Mesenchymal stem cell (in vitro differentiated cells and primary cell): ENCODE results near the gene MET.
A peak's percentile ranks its signal among the peaks of the same experiment; 100 is the strongest.
"Not testable (repeated sequence)": the region's sequence is repeated elsewhere in the genome, so short reads cannot be mapped to it uniquely, and the experiment has no call there.

Source experiments
- DNase-seq: peaks from one replicate; pipeline ENCODE4 v3.0.0-alpha.2; 2013
- H2AFZ ChIP-seq: one replicate; pipeline ENCODE4 v1.6.1; 2013; ENCODE audit warnings: low read depth, mild to moderate bottlenecking, control low read depth, inconsistent platforms, low read length, moderate library complexity
- H2AK5ac ChIP-seq: 2 replicates; pipeline ENCODE4 v1.6.1; 2013; ENCODE audit warnings: low read length, moderate library complexity, mild to moderate bottlenecking, inconsistent platforms; ENCODE audit not compliant: severe bottlenecking
- H2BK120ac ChIP-seq: one replicate; pipeline ENCODE4 v1.6.1; 2013; ENCODE audit warnings: low read depth, mild to moderate bottlenecking, inconsistent platforms, low read length, moderate library complexity
- H2BK12ac ChIP-seq, 2 experiments: one replicate each; pipeline ENCODE4 v1.6.1; 2013; ENCODE audit warnings: inconsistent platforms in 2 of 2, low read length in 2 of 2, mild to moderate bottlenecking in 2 of 2, moderate library complexity in 2 of 2, control low read depth in 1 of 2
- H2BK15ac ChIP-seq: one replicate; pipeline ENCODE4 v1.6.1; 2013; ENCODE audit warnings: mild to moderate bottlenecking, low read depth, inconsistent platforms; ENCODE audit not compliant: poor library complexity, severe bottlenecking
- H2BK5ac ChIP-seq: 2 replicates; pipeline ENCODE4 v1.6.1; 2013; ENCODE audit warnings: low read depth, mild to moderate bottlenecking, low read length, control low read depth, inconsistent platforms; ENCODE audit not compliant: poor library complexity, severe bottlenecking
- H3K14ac ChIP-seq, 2 experiments: one replicate each; pipeline ENCODE4 v1.6.1; 2013; ENCODE audit warnings: inconsistent platforms in 2 of 2, low read length in 2 of 2, control low read depth in 1 of 2, mild to moderate bottlenecking in 1 of 2, moderate library complexity in 1 of 2
- H3K18ac ChIP-seq, 2 experiments: one replicate each; pipeline ENCODE4 v1.6.1; 2013; ENCODE audit warnings: inconsistent platforms in 2 of 2, low read length in 2 of 2, control low read depth in 1 of 2, low read depth in 1 of 2, mild to moderate bottlenecking in 1 of 2
- H3K23ac ChIP-seq, 2 experiments: one replicate each; pipeline ENCODE4 v1.6.1; 2013; ENCODE audit warnings: inconsistent platforms in 2 of 2, low read length in 2 of 2, mild to moderate bottlenecking in 2 of 2, moderate library complexity in 2 of 2, control low read depth in 1 of 2
- H3K27ac ChIP-seq: 2 replicates; pipeline ENCODE4 v1.5.1; 2013; ENCODE audit warnings: mild to moderate bottlenecking, moderate library complexity, low read length, control low read depth, inconsistent platforms; ENCODE audit not compliant: poor library complexity, severe bottlenecking
- H3K27me3 ChIP-seq, 2 experiments: 2 replicates each; pipeline versions ENCODE4 v1.6.1 to v1.7.0; 2013; ENCODE audit warnings: low read length in 2 of 2, mild to moderate bottlenecking in 2 of 2, moderate library complexity in 2 of 2, control low read depth in 1 of 2, inconsistent platforms in 1 of 2; ENCODE audit not compliant: control insufficient read depth in 1 of 2, insufficient read depth in 1 of 2
- H3K36me3 ChIP-seq, 2 experiments: 2 replicates each; pipeline versions ENCODE4 v1.6.1 to v1.7.0; 2013; ENCODE audit warnings: low read length in 2 of 2, control low read depth in 1 of 2, inconsistent platforms in 1 of 2, low read depth in 1 of 2, mild to moderate bottlenecking in 1 of 2; ENCODE audit not compliant: insufficient read depth in 2 of 2, control insufficient read depth in 1 of 2
- H3K4ac ChIP-seq, 2 experiments: one replicate each; pipeline ENCODE4 v1.6.1; 2013; ENCODE audit warnings: inconsistent platforms in 2 of 2, low read length in 2 of 2, mild to moderate bottlenecking in 2 of 2, moderate library complexity in 2 of 2, control low read depth in 1 of 2, low read depth in 1 of 2
- H3K4me1 ChIP-seq: 2 replicates; pipeline ENCODE4 v1.6.1; 2013; ENCODE audit warnings: low read depth, low read length, control low read depth; ENCODE audit not compliant: control insufficient read depth, insufficient read depth
- H3K4me2 ChIP-seq: 2 replicates; pipeline ENCODE4 v1.6.1; 2013; ENCODE audit warnings: low read length, mild to moderate bottlenecking, inconsistent platforms; ENCODE audit not compliant: poor library complexity, severe bottlenecking
- H3K4me3 ChIP-seq, 2 experiments: 2 replicates each; pipeline versions ENCODE4 v1.5.1 to v1.7.0; 2013; ENCODE audit warnings: low read length in 2 of 2, mild to moderate bottlenecking in 2 of 2, control low read depth in 1 of 2, low read depth in 1 of 2; ENCODE audit not compliant: insufficient read depth in 1 of 2
- H3K79me1 ChIP-seq: replicated peaks from 2 replicates; pipeline ENCODE4 v1.6.1; 2013; ENCODE audit warnings: mild to moderate bottlenecking, control low read depth, low read length, inconsistent platforms; ENCODE audit not compliant: poor library complexity, severe bottlenecking
- H3K9ac ChIP-seq: 2 replicates; pipeline ENCODE4 v1.7.0; 2013; ENCODE audit warnings: mild to moderate bottlenecking, low read length, moderate library complexity
- H3K9me3 ChIP-seq: 2 replicates; pipeline ENCODE4 v1.7.0; 2013; ENCODE audit warnings: mild to moderate bottlenecking, low read length; ENCODE audit not compliant: control insufficient read depth
- H4K8ac ChIP-seq: one replicate; pipeline ENCODE4 v1.6.1; 2013; ENCODE audit warnings: inconsistent platforms, mild to moderate bottlenecking, low read length, moderate library complexity
- H4K91ac ChIP-seq: one replicate; pipeline ENCODE4 v1.6.1; 2013; ENCODE audit warnings: mild to moderate bottlenecking, low read length, inconsistent platforms
- WGBS: methylation state at CpG from one replicate; pipeline ENCODE4 v1.1.7; 2013; ENCODE audit warnings: mixed read lengths; 5-methylcytosine and 5-hydroxymethylcytosine counted together

The MET gene

GRCh38 chr7:116652793-116653192 is 19.2 kb upstream of the MET start:
- WGBS: 94% methylated on average over 2 of the region's 3 CpGs
- Histone ChIP-seq H2BK120ac (no peak overlapping the region), H3K23ac (no peak overlapping the region), H4K8ac (no peak overlapping the region), H2BK15ac (no peak overlapping the region), H3K79me1 (no peaks in the 10 kb centered on the region), H3K9me3 (no peaks in the 10 kb centered on the region), H3K27ac (no peak overlapping the region), H3K4me2 (no peak overlapping the region), H3K18ac (no peak overlapping the region), H2AFZ (no peak overlapping the region), H3K4ac (no peak overlapping the region), H3K14ac (no peak overlapping the region), H2BK12ac (no peak overlapping the region), H3K4me3 (no peak overlapping the region), H3K4me1 (no peaks in the 10 kb centered on the region), H4K91ac (no peak overlapping the region), H2BK5ac (no peak overlapping the region), H3K27me3 (no peaks in the 10 kb centered on the region), H3K9ac (no peak overlapping the region), H2AK5ac (no peak overlapping the region), H3K36me3 (no peaks in the 10 kb centered on the region)
- no peak for DNase-seq

DNA sequence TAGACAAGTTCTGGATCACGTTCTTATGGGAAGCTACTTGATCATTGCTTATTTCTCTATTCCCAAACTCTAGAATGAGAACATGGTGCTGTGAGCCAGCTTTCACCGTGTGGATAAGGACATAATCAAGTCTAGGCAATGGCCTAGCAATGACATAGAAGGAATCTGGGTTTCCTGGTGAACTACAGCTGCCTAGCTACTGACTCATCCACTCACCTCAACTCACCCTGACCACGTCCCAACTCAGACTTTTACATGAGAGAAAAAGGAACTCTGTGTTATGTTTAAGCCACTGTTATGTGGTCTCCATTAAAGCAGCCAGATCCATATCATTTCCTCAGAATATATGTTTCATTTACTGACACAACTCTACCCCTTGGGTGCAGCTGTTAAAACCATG is 18.8 kb upstream of the MET start:
- Histone ChIP-seq H2BK12ac (no peak overlapping the region), H2AK5ac (no peak overlapping the region), H3K4me1 (no peaks in the 10 kb centered on the region), H3K14ac (no peak overlapping the region), H3K36me3 (no peaks in the 10 kb centered on the region), H4K91ac (no peak overlapping the region), H3K9me3 (no peaks in the 10 kb centered on the region), H3K4ac (no peak overlapping the region), H3K4me2 (no peak overlapping the region), H3K4me3 (no peak overlapping the region), H3K23ac (no peak overlapping the region), H2BK5ac (no peak overlapping the region), H2AFZ (no peak overlapping the region), H3K9ac (no peak overlapping the region), H3K79me1 (no peaks in the 10 kb centered on the region), H2BK120ac (no peak overlapping the region), H3K18ac (no peak overlapping the region), H2BK15ac (no peak overlapping the region), H3K27me3 (no peaks in the 10 kb centered on the region), H3K27ac (no peak overlapping the region), H4K8ac (no peak overlapping the region)
- peak; percentile 56 for DNase-seq
- WGBS: 40% methylated on average over 3 of the region's 3 CpGs

- Histone ChIP-seq H3K27me3 (no peaks in the 10 kb centered on the region), H3K9me3 (no peaks in the 10 kb centered on the region), H2AK5ac (no peak overlapping the region), H3K4ac (no peak overlapping the region), H3K23ac (no peak overlapping the region), H2BK5ac (no peak overlapping the region), H2BK15ac (no peak overlapping the region), H3K18ac (no peak overlapping the region), H4K91ac (no peak overlapping the region), H3K14ac (no peak overlapping the region), H2BK12ac (no peak overlapping the region), H3K79me1 (no peaks in the 10 kb centered on the region), H3K27ac (no peak overlapping the region), H2AFZ (no peak overlapping the region), H3K4me1 (no peaks in the 10 kb centered on the region), H3K9ac (no peak overlapping the region), H3K4me3 (no peak overlapping the region), H4K8ac (no peak overlapping the region), H3K36me3 (no peaks in the 10 kb centered on the region), H2BK120ac (no peak overlapping the region), H3K4me2 (no peak overlapping the region)
- WGBS: 63% methylated on average over 1 of the region's 2 CpGs
- no peak for DNase-seq
Measured at GRCh38 chr7:116653646-116654045, 18.4 kb upstream of the MET start.

- not testable (repeated sequence) for H3K4ac ChIP-seq, H3K4me3 ChIP-seq, H3K14ac ChIP-seq, H2BK12ac ChIP-seq, H3K23ac ChIP-seq, H3K4me1 ChIP-seq, H2BK15ac ChIP-seq, H2BK5ac ChIP-seq, H3K9me3 ChIP-seq, H3K9ac ChIP-seq, H3K79me1 ChIP-seq, H3K36me3 ChIP-seq, H3K18ac ChIP-seq, H4K91ac ChIP-seq, H3K27ac ChIP-seq, H3K4me2 ChIP-seq, DNase-seq, H2AK5ac ChIP-seq, H2BK120ac ChIP-seq, H4K8ac ChIP-seq, H2AFZ ChIP-seq, H3K27me3 ChIP-seq
Measured at GRCh38 chr7:116659248-116659647, 12.7 kb upstream of the MET start.
